Measurements from ENCODE around the gene GSTP1. TPM values are rescaled to one million over a fixed set of nuclear protein-coding genes. Genes with fewer than 3 reads are reported as not detected.

GSTP1 gene
- polyA plus RNA-seq, 1 of the 3 experiments (the other 2 are of a cell fraction): 745 TPM

GRCh38 chr11:67594480-67594879, 10.9 kb downstream of the GSTP1 start:
- POLR2A ChIA-PET: no interaction called here
- H2AFZ ChIP-seq (ENCODE audit: low read depth): no peak overlapping the region
- H3K36me3 ChIP-seq (replicated peaks in 1 of 2; ENCODE audit: control insufficient read depth in 1 of 2, insufficient read depth in 2 of 2, low read length in 1 of 2): no peaks in the 10 kb centered on the region
- no peaks in the 10 kb centered on the region for H3K79me2 ChIP-seq (ENCODE audit: insufficient read depth)
- peaks cover under 1% of the 10 kb centered on the region for H3F3A ChIP-seq (replicated peaks; ENCODE audit: insufficient read depth)
- H3K9me3 ChIP-seq: no peaks in the 10 kb centered on the region
- no peaks in the 10 kb centered on the region for H3K4me1 ChIP-seq (ENCODE audit: control insufficient read depth in 1 of 2, insufficient read depth in 2 of 2, low read depth in 1 of 2, low read length in 1 of 2)
- CTCF ChIA-PET: interaction anchor here (0.7 to 3.0 kb wide), 3 partner anchors 10 to 198 kb away, joined by 3 to 16 read pairs (median 10); partner anchors contain the start of gene GSTP1
- TF ChIP-seq EZH2phosphoT487 (IDR thresholded peaks at IDR 0.05; ENCODE audit: borderline replicate concordance, low read depth) (no peak), GATA2 (CRISPR knock-in tag; IDR thresholded peaks at IDR 0.05) (no peak), FOSL2 (IDR thresholded peaks at IDR 0.05; ENCODE audit: borderline replicate concordance, low read depth) (no peak), RFX5 (IDR thresholded peaks at IDR 0.05; ENCODE audit: low read length) (no peak), JUND (IDR thresholded peaks at IDR 0.05) (no peak), EP300 (IDR thresholded peaks at IDR 0.05; ENCODE audit: borderline replicate concordance in 1 of 2, low read depth in 1 of 2, low read length in 1 of 2) (no peak), USF2 (IDR thresholded peaks at IDR 0.05; ENCODE audit: borderline replicate concordance, low read depth, low read length) (no peak), NRF1 (IDR thresholded peaks at IDR 0.05; ENCODE audit: low read depth, low read length) (no peak), FOXJ3 (CRISPR knock-in tag; IDR thresholded peaks at IDR 0.05) (no peak)
- TF ChIP-seq, protein P1, sequence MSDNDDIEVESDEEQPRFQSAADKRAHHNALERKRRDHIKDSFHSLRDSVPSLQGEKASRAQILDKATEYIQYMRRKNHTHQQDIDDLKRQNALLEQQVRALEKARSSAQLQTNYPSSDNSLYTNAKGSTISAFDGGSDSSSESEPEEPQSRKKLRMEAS (IDR thresholded peaks at IDR 0.05; ENCODE audit: low read depth): no peak
- H3K9me2 ChIP-seq: no peaks in the 10 kb centered on the region
- H3K4me3 ChIP-seq (ENCODE audit: low read depth in 2 of 2, low read length in 1 of 2): no peak overlapping the region
- DNase-seq: no peak
- H3K27me3 ChIP-seq (ENCODE audit: insufficient read depth): no peaks in the 10 kb centered on the region; the same call in 1 of the 2 replicates
- H3K27ac ChIP-seq (ENCODE audit: low read depth in 2 of 2, low read length in 1 of 2): no peak overlapping the region
- 51% methylated on average over 3 of the region's 3 CpGs for WGBS (ENCODE audit: low lambda C conversion rate)
- H3K4me2 ChIP-seq: no peak overlapping the region
- no peaks in the 10 kb centered on the region for H4K20me1 ChIP-seq (ENCODE audit: insufficient read depth)
- no peak overlapping the region for H3K9ac ChIP-seq

DNA sequence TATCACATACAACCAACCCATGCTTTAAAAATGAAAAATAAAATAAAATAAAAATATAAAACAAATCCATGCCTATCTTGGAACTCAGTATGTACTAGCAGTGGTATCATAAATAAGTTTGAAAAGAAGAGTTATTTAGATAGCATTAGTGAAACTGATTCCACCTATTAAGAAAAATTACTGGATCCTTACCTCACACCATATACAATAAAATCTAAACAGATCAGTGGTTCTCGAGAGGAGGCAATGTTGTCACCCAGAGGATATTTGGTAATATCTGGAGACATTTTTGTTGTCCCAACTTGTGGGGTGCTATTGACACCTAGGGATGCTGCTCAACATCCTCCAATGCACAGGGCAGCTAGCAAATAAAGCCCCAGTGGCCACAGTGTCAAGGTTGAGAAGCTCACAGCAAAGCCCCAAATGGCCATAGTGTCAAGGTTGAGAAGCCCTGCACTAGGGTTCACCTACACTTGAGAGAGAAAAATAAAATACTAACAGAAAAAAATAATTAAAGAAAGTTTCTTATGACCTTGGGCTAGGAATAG, 13.2 kb downstream of the GSTP1 start:
- no peaks in the 10 kb centered on the region; the same call in 1 of the 2 replicates for H3K27me3 ChIP-seq (ENCODE audit: insufficient read depth)
- H3K4me2 ChIP-seq: no peak overlapping the region
- no peaks in the 10 kb centered on the region for H3F3A ChIP-seq (replicated peaks; ENCODE audit: insufficient read depth)
- H3K4me3 ChIP-seq (ENCODE audit: low read depth in 2 of 2, low read length in 1 of 2): no peak overlapping the region
- POLR2A ChIA-PET: no interaction called here
- H2AFZ ChIP-seq (ENCODE audit: low read depth): no peak overlapping the region
- no peak overlapping the region for H3K27ac ChIP-seq (ENCODE audit: low read depth in 2 of 2, low read length in 1 of 2)
- H3K79me2 ChIP-seq (ENCODE audit: insufficient read depth): no peaks in the 10 kb centered on the region
- no peaks in the 10 kb centered on the region for H4K20me1 ChIP-seq (ENCODE audit: insufficient read depth)
- whole genome bisulfite sequencing (ENCODE audit: low lambda C conversion rate): 50% methylated on average over 1 of the region's 1 CpG
- H3K9me2 ChIP-seq: no peaks in the 10 kb centered on the region
- no peak for DNase-seq
- H3K4me1 ChIP-seq (ENCODE audit: control insufficient read depth in 1 of 2, insufficient read depth in 2 of 2, low read depth in 1 of 2, low read length in 1 of 2): no peaks in the 10 kb centered on the region
- CTCF ChIA-PET: interaction anchor here (0.7 to 2.5 kb wide), 5 partner anchors 9 to 32 kb away, joined by 3 to 10 read pairs (median 4); partner anchors contain the start of gene NUDT8
- no peaks in the 10 kb centered on the region for H3K9me3 ChIP-seq
- H3K9ac ChIP-seq: no peak overlapping the region
- no peaks in the 10 kb centered on the region for H3K36me3 ChIP-seq (replicated peaks in 1 of 2; ENCODE audit: control insufficient read depth in 1 of 2, insufficient read depth in 2 of 2, low read length in 1 of 2)
- no peak for TF ChIP-seq TAF1 (IDR thresholded peaks at IDR 0.05; ENCODE audit: borderline replicate concordance, low read depth, low read length)
- no peak for TF ChIP-seq USF1 (IDR thresholded peaks at IDR 0.05; ENCODE audit: borderline replicate concordance, low read depth)
- no peak for TF ChIP-seq RCOR1 (IDR thresholded peaks at IDR 0.05; ENCODE audit: low read length)
- no peak for TF ChIP-seq PBX3 (IDR thresholded peaks at IDR 0.05)
- TF ChIP-seq EZH2phosphoT487 (IDR thresholded peaks at IDR 0.05; ENCODE audit: borderline replicate concordance, low read depth): no peak
- no peak for TF ChIP-seq JUND (IDR thresholded peaks at IDR 0.05)
- no peak for TF ChIP-seq SIN3A (IDR thresholded peaks at IDR 0.05; ENCODE audit: borderline replicate concordance, low read depth, low read length)
- TF ChIP-seq ELF1 (IDR thresholded peaks at IDR 0.05): no peak
- TF ChIP-seq FOXM1 (IDR thresholded peaks at IDR 0.05; ENCODE audit: low read depth): no peak
- no peak for TF ChIP-seq CHD2 (IDR thresholded peaks at IDR 0.05; ENCODE audit: low read length, partially characterized antibody)
- no peak for TF ChIP-seq IRF3 (IDR thresholded peaks at IDR 0.05; ENCODE audit: low read depth, low read length)
- TF ChIP-seq FOSL2 (IDR thresholded peaks at IDR 0.05; ENCODE audit: borderline replicate concordance, low read depth): no peak
- TF ChIP-seq GABPA (IDR thresholded peaks at IDR 0.05; ENCODE audit: low read depth): no peak
- no peak for TF ChIP-seq ZBTB33 (IDR thresholded peaks at IDR 0.05; ENCODE audit: borderline replicate concordance, low read depth)
- no peak for TF ChIP-seq NRF1 (IDR thresholded peaks at IDR 0.05; ENCODE audit: low read depth, low read length)
- TF ChIP-seq RFX5 (IDR thresholded peaks at IDR 0.05; ENCODE audit: low read length): no peak
